GM12891 (cell line): ENCODE measurements around the gene HOXA6.

Experiments used
- PAX5 ChIP-seq: IDR thresholded peaks from 2 replicates; pipeline ENCODE4 v1.6.1; 2011; ENCODE audit warnings: low read length, moderate library complexity, mild to moderate bottlenecking; ENCODE audit not compliant: insufficient read depth, severe bottlenecking
- POLR2A ChIP-seq: IDR thresholded peaks from 2 replicates; pipeline ENCODE4 v1.6.1; 2011; ENCODE audit warnings: low read depth, low read length, control low read depth
- POLR2AphosphoS5 ChIP-seq: IDR thresholded peaks from 2 replicates; pipeline ENCODE4 v1.6.1; 2011; ENCODE audit warnings: low read depth, low read length, control low read depth
- POU2F2 ChIP-seq: IDR thresholded peaks from 2 replicates; pipeline ENCODE4 v1.6.1; 2011; ENCODE audit warnings: low read depth, mild to moderate bottlenecking, control low read depth, low read length, moderate library complexity

DNA sequence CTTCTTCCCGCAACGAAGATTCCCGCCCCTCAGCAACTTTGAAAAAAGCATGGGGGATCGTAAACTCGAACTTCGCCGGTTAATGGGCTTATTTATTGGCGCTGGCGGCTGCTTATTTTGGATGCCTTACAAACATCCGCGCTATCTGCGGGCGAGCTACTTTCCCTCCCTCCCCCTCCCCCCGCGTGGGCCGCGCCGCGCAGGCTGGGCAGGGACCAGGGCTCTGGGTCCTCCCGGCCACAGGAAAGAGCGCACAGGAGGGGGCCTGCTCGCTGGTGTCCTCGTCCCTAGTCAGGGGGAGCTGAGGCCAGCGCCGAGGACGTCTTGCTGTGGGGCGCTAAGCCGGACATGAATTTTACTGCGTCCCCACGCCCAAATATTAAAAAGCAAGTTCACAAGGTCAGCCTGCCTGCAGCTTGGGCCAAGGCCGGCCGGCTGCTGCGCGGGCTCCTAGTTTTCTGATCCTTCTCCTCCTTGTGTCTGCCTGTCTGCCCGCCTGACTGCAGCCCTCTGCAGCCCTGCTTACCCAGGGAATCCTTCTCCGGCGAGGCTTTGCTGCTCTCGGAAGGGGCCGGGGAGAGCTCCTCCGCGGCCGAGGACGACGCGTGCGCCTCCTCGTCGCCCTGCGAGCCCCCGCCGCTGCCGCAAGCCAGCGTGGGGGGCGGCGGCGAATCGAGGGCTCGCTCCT lies 25.4 kb upstream of the HOXA6 start:
- TF ChIP-seq POLR2A, result no peak
- TF ChIP-seq POU2F2, result no peak
- TF ChIP-seq POLR2AphosphoS5, result no peak
- no peak for TF ChIP-seq PAX5
